Astrocyte of the spinal cord (primary cell): Measurements from ENCODE around the gene CPNE1.
"Not testable (repeated sequence)": the region's sequence is repeated elsewhere in the genome, so short reads cannot be mapped to it uniquely, and the experiment has no call there.

Experiments used
- DNase-seq: peaks from one replicate; pipeline ENCODE4 v3.0.0; 2011; ENCODE audit warnings: low read depth, low spot score
- H3K4me3 ChIP-seq: 2 replicates; pipeline ENCODE4 v1.5.1; 2011; ENCODE audit warnings: low read depth, mild to moderate bottlenecking, low read length, moderate library complexity
- in situ Hi-C: cut with HindIII; loops from 2 replicates; pipeline ENCODE4 v1.10.0; 2017; ENCODE audit warnings: low sequenced_read_pairs
- TF ChIP-seq, protein P1 (sequence below): IDR thresholded peaks from 2 replicates; pipeline ENCODE4 v1.5.1; 2012; ENCODE audit warnings: low read depth, mild to moderate bottlenecking, low read length, inconsistent platforms

Gene CPNE1

GRCh38 chr20:35709259-35709658 lies 44.6 kb upstream of the CPNE1 start:
- in situ Hi-C loops, result no loop called here

GRCh38 chr20:35708502-35708901 lies 43.8 kb upstream of the CPNE1 start:
- in situ Hi-C loops, result no loop called here
- TF ChIP-seq, protein P1, sequence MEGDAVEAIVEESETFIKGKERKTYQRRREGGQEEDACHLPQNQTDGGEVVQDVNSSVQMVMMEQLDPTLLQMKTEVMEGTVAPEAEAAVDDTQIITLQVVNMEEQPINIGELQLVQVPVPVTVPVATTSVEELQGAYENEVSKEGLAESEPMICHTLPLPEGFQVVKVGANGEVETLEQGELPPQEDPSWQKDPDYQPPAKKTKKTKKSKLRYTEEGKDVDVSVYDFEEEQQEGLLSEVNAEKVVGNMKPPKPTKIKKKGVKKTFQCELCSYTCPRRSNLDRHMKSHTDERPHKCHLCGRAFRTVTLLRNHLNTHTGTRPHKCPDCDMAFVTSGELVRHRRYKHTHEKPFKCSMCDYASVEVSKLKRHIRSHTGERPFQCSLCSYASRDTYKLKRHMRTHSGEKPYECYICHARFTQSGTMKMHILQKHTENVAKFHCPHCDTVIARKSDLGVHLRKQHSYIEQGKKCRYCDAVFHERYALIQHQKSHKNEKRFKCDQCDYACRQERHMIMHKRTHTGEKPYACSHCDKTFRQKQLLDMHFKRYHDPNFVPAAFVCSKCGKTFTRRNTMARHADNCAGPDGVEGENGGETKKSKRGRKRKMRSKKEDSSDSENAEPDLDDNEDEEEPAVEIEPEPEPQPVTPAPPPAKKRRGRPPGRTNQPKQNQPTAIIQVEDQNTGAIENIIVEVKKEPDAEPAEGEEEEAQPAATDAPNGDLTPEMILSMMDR, result no peak
- no peak overlapping the region for H3K4me3 ChIP-seq
- no peak for DNase-seq

More at GRCh38 chr20:35709259-35709658, 44.6 kb upstream of the CPNE1 start:
- H3K4me3 ChIP-seq, result no peak overlapping the region
- no peak for DNase-seq
- TF ChIP-seq, protein P1, result no peak

DNA sequence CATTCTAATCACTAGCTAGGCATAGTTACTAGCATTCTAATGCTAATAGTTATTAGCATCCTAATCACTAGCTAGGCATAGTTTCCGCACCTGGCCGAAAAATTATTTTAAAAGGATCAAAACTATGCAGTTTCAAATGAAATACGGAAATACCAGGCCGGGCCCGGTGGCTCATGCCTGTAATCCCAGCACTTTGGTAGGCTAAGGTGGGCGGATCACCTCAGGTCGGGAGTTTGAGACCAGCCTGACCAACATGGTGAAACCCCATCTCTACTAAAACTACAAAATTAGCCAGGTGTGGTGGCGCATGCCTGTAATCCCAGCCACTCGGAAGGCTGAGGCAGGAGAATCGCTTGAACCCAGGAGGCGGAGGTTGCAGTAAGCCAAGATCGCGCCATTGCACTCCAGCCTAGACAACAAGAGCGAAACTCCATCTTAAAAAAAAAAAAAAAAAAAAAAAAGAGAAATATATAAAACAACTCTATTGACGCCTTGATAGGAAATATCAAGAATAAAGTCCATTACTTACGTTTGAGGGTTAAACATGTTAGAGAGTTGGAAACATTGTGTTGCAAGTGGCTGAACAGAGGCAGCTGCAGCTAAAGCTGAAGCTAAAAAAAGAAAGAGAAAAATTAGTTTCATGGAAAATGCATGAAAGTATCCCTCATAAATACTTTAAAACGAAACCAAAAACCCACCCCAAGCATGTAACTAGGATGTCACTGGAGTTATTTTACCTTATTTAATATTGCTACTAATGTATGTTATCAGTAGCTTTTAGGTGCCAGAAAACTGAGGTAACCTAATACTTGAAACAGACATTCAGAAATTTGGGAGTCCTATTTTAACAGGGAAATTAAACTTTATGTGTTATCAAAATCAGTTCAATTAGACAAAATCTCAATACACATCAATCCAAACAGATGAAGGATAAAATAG lies 42.2 kb upstream of the CPNE1 start:
- in situ Hi-C loops, DNase-seq, H3K4me3 ChIP-seq: not testable (repeated sequence)

DNA sequence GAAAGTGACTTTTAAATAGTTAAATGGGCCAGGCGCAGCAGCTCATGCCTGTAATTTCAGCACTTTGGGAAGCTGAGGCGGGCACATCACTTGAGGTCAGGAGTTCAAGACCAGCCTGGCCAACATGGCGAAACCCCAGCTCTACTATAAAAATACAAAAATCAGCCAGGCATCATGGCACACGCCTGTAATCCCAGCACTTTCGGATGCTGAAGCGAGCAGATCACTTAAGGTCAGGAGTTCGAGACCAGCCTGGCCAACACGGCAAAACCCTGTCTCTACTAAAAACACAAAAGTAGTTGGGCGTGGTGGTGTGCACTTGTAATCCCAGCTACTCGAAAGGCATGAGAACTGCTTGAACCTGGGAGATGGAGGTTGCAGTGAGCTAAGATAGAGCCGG lies 41.2 kb upstream of the CPNE1 start:
- DNase-seq, in situ Hi-C loops, H3K4me3 ChIP-seq: not testable (repeated sequence)

GRCh38 chr20:35704514-35705261 lies 40.0 kb upstream of the CPNE1 start:
- TF ChIP-seq, protein P1, result no peak
- no peak for DNase-seq
- H3K4me3 ChIP-seq, result no peak overlapping the region
- in situ Hi-C loops, result no loop called here

GRCh38 chr20:35702824-35703695 lies 38.4 kb upstream of the CPNE1 start:
- in situ Hi-C loops, result no loop called here
- TF ChIP-seq, protein P1, result no peak
- H3K4me3 ChIP-seq, result no peak overlapping the region
- DNase-seq, result no peak
